GM18909 (cell line): ENCODE measurements around the gene ISG15.

ENCODE experiments used
- ATAC-seq: cut with Tn5 transposase; IDR thresholded peaks from one replicate; pipeline ENCODE4 v1.9.1; 2021; ENCODE audit warnings: mild to moderate bottlenecking; ENCODE audit not compliant: unreplicated experiment, poor library complexity

Gene ISG15

DNA sequence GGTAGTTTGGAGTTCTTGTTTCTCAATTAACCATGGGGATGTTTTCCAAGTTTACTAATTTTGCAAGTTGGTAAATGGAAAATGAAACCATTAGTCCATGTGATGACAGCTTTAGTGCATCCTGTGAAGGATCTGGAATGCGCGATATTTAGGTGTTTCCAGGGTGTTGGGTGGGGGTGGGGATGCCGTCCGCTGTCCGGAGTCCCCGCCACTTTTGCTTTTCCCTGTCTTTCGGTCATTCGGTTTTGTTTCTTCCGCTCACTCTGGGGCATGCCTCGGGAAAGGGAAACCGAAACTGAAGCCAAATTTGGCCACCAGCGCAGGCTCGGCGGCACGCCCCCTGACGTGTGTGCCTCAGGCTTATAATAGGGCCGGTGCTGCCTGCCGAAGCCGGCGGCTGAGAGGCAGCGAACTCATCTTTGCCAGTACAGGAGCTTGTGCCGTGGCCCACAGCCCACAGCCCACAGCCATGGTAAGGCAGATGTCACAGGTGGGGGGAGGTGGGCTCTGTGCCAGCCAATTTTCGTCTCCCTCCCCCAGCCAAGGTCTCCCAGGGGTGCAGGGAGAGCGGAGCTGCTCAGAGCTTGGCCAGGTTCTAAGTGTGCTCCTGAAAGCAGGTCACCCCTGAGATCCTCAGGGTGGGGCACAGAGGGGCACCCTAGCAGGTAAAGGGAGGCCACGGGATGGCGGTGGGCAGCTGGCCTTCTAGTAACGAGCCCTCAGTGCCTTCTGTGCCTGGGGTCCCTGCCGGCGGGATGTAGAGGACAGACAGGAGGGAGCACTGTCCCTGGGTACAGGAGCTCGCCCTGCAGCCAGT lies at the start of gene ISG15:
TSS of gene ISG15 (plus strand) at position 393 of the 817 bp plus-strand sequence. CDS start at position 470, 77 bp downstream.
- ATAC-seq: peak; percentile 74

DNA sequence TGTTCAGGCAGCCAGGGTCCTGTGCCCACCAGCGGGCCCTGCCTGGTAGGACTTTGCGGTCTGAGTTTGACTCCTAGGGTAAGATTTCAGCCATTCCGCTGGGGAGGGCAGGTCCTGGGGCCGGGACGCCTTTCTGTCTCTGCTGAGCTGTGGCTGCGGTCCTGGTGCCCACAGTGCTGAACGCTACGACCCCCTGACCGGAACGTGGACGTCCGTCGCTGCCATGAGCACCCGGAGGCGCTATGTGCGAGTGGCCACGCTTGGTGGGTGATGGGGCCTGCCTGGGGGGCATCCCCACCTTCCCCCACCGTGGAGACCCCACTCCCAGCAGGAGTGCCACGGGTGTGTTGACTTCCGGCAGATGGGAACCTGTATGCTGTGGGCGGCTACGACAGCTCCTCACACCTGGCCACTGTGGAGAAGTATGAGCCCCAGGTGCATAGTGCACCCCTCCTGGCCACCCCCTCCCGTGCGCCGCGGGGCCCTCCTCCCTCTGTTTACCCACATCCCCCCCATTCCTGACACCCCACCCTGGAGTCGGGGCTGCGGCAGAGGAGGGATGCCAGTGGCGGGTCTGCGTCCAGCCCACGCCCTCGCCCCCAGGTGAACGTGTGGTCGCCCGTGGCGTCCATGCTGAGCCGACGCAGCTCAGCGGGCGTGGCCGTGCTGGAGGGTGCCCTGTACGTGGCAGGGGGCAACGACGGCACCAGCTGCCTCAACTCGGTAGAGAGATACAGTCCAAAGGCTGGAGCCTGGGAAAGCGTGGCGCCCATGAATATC lies 49.4 kb upstream of the ISG15 start:
- ATAC-seq: no peak

DNA sequence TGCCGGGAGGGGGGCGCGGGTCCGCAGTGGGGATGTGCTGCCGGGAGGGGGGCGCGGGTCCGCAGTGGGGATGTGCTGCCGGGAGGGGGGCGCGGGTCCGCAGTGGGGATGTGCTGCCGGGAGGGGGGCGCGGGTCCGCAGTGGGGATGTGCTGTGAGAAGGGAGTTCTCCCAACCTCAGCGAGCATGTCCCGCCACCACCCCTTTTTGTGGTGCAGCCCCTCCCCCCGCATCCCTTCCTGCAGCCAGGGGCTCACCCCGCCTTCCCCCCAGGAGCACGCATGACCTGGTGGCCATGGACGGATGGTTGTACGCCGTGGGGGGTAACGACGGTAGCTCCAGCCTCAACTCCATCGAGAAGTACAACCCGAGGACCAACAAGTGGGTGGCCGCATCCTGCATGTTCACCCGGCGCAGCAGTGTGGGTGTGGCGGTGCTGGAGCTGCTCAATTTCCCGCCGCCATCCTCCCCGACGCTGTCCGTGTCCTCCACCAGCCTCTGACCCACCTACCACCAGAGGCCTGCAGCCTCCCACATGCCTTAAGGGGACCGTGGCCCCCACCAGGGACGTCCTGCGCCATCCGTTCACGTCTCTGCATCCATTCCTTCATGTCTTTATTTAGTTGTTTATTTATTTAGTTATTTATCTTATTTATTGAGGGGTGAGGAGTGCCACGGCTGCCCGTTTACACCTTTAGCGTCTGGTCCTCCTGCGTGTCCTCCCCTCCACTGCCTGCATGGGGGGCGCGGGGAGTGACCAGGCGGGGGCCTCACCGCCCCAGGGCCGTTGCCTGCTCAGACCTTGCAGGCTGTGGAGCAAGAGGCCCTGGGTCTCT lies 48.4 kb upstream of the ISG15 start:
- ATAC-seq: no peak

DNA sequence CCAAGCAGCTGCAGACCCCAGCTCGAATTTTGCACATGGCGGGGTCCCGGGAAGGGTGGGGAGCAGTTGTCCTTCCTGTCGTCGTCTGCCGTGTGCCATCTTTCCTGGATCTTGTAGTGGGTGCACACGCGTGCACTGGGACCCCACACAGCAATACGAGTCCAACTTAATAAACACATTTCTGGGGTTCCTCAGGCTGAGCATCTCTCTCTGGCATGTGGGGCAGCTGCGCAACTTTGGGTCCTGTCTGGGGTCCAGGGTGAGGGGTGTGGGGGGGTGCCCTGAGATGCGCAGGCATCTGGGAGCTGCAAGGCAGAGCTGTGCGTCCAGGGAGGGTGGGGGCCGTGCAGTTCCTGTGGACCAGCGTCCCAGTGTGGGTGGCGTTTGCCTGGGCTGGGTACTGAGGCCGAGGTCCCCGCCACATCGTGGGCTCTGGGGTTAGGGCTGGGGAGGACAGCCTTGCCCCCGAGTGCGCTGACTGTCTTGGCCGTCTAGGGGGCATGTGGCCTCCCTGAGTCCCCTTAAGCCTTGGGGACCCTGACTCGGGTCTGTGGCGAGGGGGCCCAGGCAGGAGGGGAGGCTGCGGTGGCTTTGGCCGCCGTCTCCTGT lies 47.7 kb upstream of the ISG15 start:
- no peak for ATAC-seq

DNA sequence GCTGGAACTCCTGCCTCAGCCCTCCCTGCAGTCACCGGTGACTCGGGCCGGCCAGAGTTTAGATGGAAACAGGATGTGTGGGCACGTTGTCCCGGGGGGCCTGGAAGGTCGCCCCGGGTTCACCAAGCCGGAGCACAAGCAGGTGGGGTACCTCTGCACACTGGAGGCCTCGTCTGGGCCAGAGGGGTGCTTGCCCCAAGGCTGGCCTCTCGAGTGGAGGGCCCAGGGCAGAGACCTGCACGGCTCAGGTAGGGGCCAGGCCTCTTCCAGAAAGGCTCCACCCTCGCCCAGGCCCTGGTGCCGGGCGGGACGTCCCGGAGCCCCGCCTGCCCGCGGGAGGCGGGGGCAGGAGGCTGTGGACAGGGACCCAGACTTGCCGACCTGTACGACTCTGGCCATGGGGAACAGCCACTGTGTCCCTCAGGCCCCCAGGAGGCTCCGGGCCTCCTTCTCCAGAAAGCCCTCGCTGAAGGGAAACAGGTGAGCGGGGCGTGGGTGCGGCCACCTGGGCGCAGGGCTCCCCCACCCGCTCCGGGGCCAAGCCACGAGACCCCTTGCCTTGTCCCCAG lies 47.1 kb upstream of the ISG15 start, which contains the start of gene PLEKHN1:
TSS of gene PLEKHN1 (plus strand) at position 348 of the 569 bp plus-strand sequence. CDS start at position 398, 50 bp downstream.
- no peak for ATAC-seq

DNA sequence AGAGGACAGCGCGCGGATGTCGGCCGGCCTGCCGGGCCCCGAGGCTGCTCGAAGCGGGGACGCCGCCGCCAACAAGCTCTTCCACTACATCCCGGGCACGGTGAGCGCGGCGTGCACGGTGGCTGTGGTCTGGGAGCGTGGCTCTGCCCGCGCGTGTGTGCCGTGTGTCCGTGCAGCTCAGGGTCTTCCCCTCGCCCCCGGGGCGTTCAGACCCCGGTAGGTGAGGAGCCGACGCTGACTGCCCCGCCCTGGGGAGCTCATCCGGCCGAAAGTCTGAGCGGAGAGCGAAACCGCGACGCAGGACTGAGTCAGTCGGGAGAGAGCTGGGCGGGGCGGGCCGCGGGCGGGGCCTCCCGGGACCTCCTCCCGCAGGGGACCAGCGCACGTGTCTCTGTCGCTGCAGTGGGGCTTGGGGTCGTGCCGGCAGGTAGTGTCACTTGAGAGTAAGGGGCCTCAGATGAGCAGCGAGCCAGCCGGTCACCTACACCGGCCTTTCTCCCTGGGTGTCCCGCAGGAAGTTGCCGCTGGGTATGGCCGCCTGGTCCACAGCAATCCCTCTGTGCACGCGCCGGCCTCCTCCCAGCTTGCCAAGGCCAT lies 46.5 kb upstream of the ISG15 start:
- no peak for ATAC-seq

DNA sequence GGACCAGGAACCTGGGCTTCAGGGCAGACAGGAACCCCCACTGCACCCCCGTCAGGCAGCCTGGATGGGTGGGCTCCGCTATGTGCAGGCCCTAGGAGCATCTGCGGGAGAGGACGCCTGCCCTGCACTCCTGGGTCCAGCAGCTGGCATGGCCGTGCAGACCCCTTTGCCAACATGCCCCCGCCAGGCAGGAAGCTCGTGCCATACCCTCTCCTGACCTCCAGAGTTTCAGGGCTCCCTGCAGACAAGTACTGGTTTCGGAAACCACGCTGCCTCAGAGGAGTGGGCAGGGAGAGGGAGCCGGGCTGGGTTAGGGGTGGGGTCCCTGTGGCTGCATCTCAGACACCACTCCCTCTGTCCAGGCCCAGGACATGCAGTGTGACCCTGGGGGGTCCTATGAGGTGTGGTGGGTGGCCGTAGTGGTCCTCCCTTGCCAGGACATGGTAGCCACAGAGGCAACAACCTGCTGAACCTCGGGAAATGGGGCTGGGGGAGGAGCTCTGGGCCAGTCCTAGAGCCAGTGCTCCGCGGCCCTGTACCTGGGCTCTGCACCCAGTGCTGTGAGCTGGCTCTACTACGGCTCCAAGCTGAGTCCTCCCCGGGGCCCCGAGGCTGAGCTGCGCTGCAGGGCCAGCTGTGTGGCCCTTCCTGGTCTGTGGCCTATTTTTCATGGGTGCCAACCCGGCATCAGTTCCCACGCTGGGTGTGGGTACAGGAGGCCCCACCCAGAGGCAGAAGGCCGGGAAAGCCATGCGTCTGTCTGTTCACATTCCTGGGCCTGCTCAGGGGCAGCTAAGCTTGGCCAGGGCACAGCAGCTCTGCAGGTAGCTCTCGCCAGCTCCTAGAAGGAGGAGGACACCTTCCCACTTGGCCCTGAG lies 45.6 kb upstream of the ISG15 start:
- ATAC-seq: no peak

DNA sequence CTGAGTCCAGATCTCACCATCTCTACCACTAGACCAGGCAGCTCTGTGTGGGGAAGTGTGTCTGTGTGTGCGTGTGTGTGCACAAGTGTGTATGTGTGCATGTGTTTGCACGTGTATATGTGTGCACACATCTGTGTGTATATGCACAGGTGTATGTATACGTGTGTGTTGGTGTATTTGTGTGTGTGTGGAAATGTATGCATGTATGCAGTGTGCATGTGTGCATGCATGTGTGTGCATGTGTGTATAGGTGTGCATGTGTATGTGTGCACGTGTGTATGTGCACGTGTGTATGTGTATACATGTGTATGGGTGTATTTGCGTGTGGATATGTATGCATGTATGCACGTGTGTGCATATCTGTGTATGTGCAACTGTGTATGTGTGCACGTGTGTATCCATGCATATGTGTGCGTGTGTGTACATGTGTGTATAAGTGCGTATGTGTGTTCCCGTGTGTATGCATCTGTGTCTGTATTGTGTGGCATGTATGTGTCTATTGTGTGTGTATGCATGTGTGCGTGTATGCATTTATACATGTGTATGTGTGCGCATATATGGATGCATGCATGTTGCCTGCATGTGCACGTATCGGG lies 43.9 kb upstream of the ISG15 start:
- ATAC-seq: no peak

DNA sequence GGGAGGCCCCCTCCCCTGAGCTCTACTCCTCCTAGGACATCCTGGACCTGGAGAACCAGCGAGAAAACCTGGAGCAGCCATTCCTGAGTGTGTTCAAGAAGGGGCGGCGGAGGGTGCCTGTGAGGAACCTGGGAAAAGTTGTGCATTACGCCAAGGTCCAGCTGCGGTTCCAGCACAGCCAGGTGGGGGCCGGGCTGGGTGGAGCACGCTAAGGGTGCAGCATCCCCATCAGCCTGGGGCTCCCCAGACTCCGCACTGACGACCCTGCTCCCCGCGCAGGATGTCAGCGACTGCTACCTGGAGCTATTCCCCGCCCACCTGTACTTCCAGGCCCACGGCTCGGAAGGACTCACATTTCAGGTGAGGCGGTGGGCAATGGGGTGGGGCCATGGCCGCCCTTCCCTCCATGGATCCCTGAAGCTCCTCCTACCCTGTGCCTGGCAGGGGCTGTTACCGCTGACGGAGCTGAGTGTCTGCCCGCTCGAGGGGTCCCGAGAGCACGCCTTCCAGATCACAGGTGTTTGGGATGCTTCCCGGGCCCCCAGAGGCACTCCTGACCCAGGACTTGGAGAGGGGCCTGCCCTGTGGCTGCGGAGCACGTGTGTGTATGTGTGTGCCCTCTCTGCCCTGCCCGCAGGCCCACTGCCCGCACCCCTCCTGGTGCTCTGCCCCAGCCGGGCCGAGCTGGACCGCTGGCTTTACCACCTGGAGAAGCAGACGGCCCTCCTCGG lies 42.9 kb upstream of the ISG15 start:
- ATAC-seq: no peak

DNA sequence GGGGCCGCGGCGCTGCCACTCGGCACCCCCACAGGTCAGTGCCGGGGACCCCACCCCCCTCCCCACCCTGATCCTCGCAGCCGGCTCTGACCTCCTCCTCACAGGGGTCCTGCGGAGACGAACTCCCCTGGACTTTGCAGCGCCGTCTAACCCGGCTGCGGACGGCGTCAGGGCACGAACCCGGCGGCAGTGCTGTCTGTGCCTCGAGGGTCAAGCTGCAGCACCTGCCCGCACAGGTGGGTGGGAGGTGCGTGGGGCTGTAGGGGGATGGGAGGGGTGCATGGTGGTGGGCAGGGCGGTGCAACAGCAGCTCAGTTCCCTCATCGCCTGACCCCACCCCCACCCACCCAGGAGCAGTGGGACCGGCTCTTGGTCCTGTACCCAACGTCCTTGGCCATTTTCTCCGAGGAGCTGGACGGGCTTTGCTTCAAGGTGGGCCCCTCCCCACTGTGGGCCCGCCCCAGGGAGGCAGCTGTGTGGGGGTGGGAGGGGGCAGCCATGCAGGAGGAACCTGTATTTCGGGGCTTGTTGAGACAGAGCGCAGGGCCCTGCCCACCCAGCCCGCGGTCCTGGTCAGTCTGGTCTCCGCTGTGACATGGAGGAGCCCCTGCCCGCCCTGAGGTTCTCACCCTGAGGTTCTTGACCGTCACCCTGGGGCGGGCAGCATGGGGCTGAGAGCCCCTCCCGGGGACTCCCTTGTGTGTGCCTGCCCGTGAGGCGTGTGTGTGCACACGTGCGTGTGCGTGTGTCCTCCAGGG lies 42.1 kb upstream of the ISG15 start:
- ATAC-seq: no peak

DNA sequence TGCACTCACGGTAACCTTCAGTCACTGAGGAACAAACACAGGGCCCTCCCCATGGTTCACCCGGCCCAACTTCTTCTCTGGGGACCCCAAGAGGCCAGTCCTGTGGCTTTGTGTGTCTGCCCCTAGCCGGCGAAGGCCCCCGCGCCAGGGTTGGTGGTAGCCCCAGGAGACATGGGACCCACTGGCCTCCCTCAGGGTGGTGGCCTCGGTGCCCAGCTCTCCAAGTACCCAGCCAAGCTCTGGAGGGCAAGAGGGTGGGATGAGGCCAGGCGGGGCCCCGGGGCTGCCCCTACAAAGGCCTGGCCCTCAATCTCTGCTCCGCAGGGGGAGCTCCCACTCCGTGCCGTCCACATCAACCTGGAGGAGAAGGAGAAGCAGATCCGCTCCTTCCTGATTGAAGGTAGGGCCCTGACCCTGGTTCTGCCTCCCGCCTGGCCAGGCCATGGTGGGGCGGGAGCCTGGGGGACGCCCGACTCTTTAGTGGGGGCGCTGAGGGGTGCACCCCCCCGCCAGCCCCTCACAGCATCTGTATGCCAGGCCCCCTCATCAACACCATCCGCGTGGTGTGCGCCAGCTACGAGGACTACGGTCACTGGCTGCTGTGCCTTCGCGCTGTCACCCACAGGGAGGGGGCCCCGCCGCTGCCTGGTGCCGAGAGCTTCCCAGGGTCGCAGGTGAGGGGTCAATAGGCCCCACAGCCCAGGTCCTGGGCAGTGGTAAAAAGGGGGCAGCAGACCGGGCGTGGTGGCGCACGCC lies 41.4 kb upstream of the ISG15 start:
- ATAC-seq: no peak

DNA sequence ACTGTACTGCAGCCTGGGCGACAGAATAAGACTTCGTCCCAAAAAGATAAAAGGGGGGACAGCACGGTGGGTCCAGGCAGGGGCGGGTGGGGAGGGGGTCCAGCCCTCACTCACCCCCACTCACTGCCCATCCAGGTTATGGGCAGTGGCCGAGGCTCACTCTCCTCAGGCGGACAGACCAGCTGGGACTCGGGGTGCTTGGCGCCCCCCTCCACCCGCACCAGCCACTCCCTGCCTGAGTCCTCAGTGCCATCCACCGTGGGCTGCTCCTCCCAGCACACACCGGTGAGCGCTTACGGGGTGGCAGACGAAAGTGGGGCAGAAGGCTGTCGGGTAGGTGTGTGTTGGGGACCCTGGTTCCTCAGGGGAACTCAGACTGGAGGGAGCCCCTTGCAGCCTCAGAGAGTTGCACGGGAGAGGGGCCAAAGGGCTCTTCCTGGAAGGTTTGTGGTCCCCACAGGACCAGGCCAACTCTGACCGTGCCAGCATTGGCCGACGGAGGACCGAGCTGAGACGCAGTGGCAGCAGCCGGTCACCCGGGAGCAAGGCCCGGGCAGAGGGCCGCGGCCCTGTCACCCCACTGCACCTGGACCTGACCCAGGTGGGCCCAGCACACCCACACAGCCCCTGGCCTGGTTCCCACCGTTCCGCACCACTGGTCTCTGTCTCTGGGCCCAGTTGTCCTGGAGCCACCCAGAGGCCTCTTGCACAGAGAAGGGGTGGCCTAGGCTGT lies 40.4 kb upstream of the ISG15 start:
- ATAC-seq: no peak

DNA sequence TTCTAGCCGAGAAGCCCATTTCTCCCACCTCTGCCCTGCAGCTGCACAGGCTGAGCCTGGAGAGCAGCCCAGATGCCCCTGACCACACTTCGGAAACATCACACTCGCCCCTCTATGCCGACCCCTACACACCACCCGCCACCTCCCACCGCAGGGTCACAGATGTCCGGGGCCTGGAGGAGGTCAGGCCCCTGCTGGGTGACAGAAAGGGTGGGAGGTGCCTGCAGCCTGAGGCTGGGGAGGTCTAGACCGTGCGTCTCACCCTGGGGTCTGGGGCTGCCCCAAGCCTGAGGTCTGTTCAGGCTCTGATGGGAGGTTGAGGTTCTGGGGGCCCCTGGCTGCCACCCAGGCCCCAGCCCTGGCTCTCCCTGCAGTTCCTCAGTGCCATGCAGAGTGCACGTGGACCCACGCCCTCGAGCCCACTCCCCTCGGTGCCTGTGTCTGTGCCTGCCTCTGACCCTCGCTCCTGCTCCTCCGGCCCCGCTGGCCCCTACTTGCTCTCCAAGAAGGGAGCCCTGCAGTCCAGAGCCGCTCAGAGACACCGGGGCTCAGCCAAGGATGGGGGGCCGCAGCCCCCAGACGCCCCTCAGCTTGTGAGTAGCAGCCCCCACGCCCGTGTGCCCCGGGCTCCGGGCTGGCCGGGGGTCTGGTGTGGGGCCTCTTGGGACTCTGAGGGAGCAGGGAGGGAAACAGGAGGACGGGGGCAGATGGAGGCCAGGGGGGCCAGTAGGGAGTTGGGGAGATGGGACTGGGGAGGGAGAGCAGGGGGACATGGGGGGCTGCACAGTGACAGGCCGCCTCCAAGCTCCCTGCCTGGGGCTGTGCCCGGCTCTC lies 39.6 kb upstream of the ISG15 start:
- no peak for ATAC-seq

DNA sequence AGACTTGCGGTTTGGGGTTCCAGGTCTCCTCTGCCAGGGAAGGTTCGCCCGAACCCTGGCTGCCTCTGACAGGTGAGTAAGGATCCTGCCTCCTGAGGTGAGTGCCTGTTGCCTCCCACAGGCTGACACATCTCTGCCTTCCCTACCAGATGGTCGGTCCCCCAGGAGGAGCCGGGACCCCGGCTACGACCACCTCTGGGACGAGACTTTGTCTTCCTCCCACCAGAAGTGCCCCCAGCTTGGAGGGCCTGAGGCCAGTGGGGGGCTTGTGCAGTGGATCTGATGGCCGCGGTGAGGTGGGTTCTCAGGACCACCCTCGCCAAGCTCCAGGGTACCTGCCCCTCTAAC lies 39.0 kb upstream of the ISG15 start:
- ATAC-seq: no peak
